Measurements from ENCODE around the gene THAP3. TPM values are rescaled to one million over a fixed set of nuclear protein-coding genes. Genes with fewer than 3 reads are reported as not detected.

The THAP3 gene
- total RNA-seq, 1 donor from 2014 or later: 29.4 TPM

DNA sequence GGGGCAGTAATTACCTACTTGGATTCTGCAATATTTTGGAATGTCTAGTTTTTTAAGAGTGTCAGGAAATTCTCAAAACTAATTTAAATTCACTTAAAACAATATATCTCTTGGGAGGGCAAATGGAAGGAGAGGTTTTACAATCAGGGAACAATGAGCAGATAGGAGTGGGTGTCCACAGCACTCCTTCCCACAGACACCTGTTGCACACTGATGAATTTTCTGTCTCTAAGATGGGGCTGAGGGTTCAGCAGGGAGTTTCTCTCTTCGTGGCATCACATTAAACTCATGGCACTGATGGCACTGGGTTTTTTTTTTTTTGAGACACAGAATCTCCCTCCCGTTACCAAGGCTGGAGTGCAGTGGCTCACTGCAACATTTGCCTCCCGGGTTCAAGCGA lies 5.6 kb upstream of the THAP3 start:
- Histone ChIP-seq H3K36me3 (ENCODE audit: control insufficient read depth, insufficient read depth, low read length) (no peaks in the 10 kb centered on the region), H3K27me3 (ENCODE audit: control insufficient read depth, insufficient read depth, low read length) (no peaks in the 10 kb centered on the region), H3K4me3 (ENCODE audit: low read depth, low read length) (no peak overlapping the region)
- no peak for DNase-seq (ENCODE audit: low read depth)
- TF ChIP-seq, protein P1, sequence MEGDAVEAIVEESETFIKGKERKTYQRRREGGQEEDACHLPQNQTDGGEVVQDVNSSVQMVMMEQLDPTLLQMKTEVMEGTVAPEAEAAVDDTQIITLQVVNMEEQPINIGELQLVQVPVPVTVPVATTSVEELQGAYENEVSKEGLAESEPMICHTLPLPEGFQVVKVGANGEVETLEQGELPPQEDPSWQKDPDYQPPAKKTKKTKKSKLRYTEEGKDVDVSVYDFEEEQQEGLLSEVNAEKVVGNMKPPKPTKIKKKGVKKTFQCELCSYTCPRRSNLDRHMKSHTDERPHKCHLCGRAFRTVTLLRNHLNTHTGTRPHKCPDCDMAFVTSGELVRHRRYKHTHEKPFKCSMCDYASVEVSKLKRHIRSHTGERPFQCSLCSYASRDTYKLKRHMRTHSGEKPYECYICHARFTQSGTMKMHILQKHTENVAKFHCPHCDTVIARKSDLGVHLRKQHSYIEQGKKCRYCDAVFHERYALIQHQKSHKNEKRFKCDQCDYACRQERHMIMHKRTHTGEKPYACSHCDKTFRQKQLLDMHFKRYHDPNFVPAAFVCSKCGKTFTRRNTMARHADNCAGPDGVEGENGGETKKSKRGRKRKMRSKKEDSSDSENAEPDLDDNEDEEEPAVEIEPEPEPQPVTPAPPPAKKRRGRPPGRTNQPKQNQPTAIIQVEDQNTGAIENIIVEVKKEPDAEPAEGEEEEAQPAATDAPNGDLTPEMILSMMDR (IDR thresholded peaks at IDR 0.05; ENCODE audit: insufficient read depth, low read length, poor library complexity, severe bottlenecking): no peak

- Histone ChIP-seq H3K27me3 (ENCODE audit: control insufficient read depth, insufficient read depth, low read length) (no peaks in the 10 kb centered on the region), H3K36me3 (ENCODE audit: control insufficient read depth, insufficient read depth, low read length) (no peaks in the 10 kb centered on the region), H3K4me3 (ENCODE audit: low read depth, low read length) (no peak overlapping the region)
- DNase-seq (ENCODE audit: low read depth): no peak
- TF ChIP-seq, protein P1 (IDR thresholded peaks at IDR 0.05; ENCODE audit: insufficient read depth, low read length, poor library complexity, severe bottlenecking): no peak
Observed at GRCh38 chr1:6621429-6622391, 3.0 kb upstream of the THAP3 start.

DNA sequence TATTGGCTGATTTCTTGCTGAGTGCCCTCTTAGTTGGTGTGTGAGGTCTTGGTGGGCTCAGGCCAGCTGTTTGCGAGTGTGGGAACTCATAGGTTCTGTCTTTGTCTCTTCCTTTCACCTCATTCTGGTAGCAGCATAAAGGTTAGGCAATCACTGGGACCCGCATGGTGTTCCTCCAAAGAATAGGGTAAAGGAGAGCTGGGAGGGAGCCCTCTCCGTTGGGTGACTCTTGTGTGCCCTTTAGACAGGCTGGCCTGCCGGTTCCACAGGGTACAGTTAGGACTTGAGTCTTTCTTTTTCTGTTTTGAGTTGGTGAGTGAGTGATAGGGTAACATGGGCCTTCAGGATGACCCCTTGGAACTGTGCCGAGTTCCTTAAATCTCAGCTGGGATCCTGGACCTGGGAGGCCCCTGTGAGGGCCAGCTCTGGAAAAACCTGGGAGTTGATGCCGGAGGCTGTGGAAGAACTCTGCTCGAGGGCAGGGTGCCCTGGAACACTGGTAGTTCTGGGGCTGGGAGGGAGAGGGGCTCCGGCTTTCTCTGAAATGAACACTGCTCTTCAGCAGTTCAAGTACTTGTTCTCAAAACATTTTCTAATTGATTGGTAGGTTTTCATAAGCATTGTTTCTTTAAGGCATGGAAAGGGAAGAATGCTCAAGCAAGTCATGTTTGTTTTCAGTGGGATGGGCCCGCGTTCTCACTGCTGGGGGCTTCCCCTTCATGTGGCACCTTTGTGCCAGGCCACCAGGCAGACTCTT lies 2.1 kb upstream of the THAP3 start:
- Histone ChIP-seq H3K4me3 (ENCODE audit: low read depth, low read length) (no peak overlapping the region), H3K36me3 (ENCODE audit: control insufficient read depth, insufficient read depth, low read length) (no peaks in the 10 kb centered on the region), H3K27me3 (ENCODE audit: control insufficient read depth, insufficient read depth, low read length) (no peaks in the 10 kb centered on the region)
- DNase-seq (ENCODE audit: low read depth): no peak
- TF ChIP-seq, protein P1 (IDR thresholded peaks at IDR 0.05; ENCODE audit: insufficient read depth, low read length, poor library complexity, severe bottlenecking): no peak

- TF ChIP-seq, protein P1 (IDR thresholded peaks at IDR 0.05; ENCODE audit: insufficient read depth, low read length, poor library complexity, severe bottlenecking): no peak
- Histone ChIP-seq H3K27me3 (ENCODE audit: control insufficient read depth, insufficient read depth, low read length) (no peaks in the 10 kb centered on the region), H3K4me3 (ENCODE audit: low read depth, low read length) (no peak overlapping the region), H3K36me3 (ENCODE audit: control insufficient read depth, insufficient read depth, low read length) (no peaks in the 10 kb centered on the region)
- no peak for DNase-seq (ENCODE audit: low read depth)
Observed at GRCh38 chr1:6623269-6623965, 1.3 kb upstream of the THAP3 start.

- Histone ChIP-seq H3K27me3 (ENCODE audit: control insufficient read depth, insufficient read depth, low read length) (no peaks in the 10 kb centered on the region), H3K4me3 (ENCODE audit: low read depth, low read length) (peak overlapping the region; percentile 63), H3K36me3 (ENCODE audit: control insufficient read depth, insufficient read depth, low read length) (no peaks in the 10 kb centered on the region)
- TF ChIP-seq, protein P1 (IDR thresholded peaks at IDR 0.05; ENCODE audit: insufficient read depth, low read length, poor library complexity, severe bottlenecking): no peak
- no peak for DNase-seq (ENCODE audit: low read depth)
Observed at GRCh38 chr1:6625584-6626149, 999 bp downstream of the THAP3 start.
